Erythroblast (primary cell): Measurements from ENCODE around the gene USP48.

Source experiments
- GATA1 ChIP-seq: IDR thresholded peaks from 2 replicates; pipeline ENCODE4 v1.6.1; 2011; ENCODE audit warnings: low read depth, mild to moderate bottlenecking, control low read depth, low read length, moderate library complexity
- POLR2A ChIP-seq: IDR thresholded peaks from 2 replicates; pipeline ENCODE4 v1.6.1; 2011; ENCODE audit warnings: mild to moderate bottlenecking, low read length

GRCh38 chr1:21674957-21675356 is 108.0 kb downstream of the USP48 start:
- TF ChIP-seq POLR2A, result no peak
- no peak for TF ChIP-seq GATA1
